LoVo (cell line): ENCODE data around the gene LDLR.
"Not testable (repeated sequence)": the region's sequence is repeated elsewhere in the genome, so short reads cannot be mapped to it uniquely, and the experiment has no call there.

ENCODE experiments used
- DNase-seq: peaks from one replicate; pipeline ENCODE4 v3.0.0-alpha.2; 2016; ENCODE audit warnings: low spot score

LDLR gene

GRCh38 chr19:11174336-11174735 is 85.1 kb downstream of the LDLR start:
- DNase-seq = no peak

GRCh38 chr19:11175920-11176319 is 86.7 kb downstream of the LDLR start:
- DNase-seq = no peak

- no peak for DNase-seq
Measured at GRCh38 chr19:11176466-11177193, 87.4 kb downstream of the LDLR start.

GRCh38 chr19:11177592-11177991 is 88.3 kb downstream of the LDLR start:
- DNase-seq = no peak

- DNase-seq = not testable (repeated sequence)
Measured at GRCh38 chr19:11179145-11179465, 89.8 kb downstream of the LDLR start.

GRCh38 chr19:11179716-11180297 is 90.5 kb downstream of the LDLR start:
- no peak for DNase-seq

DNA sequence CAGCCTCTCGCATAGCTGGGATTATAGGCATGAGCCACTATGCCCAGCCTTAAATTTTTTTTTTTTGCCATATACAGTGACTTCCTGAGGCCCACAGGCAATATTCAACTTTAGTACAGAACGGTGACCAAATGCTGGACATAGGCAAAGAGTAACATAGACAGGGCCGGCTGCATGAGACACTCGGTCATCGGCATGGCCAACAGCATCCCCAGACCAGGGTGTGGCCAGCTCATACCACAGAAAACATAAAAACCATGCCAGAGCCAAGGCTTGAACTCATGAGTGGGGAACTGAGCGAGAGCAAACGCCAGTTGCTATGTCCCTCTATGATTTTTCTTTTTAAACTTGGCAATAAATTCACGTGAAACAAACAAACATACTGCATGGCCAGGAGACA is 91.1 kb downstream of the LDLR start:
- no peak for DNase-seq

DNA sequence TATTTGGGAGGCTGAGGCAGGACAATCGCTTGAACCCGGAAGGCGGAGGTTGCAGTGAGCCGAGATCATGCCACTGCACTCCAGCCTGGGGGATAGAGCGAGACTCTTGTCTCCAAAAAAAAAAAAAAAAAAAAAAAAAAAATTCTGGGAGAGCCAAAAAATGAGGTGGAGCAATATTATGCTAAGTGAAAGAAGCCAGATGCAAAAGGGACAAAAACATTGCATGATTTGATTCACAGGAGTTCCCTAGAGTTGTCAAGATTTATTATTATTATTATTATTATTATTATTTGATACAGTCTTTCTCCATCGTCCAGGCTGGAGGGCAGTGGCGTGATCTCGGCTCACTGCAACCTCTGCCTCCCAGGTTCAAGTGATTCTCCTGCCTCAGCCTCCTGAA is 91.7 kb downstream of the LDLR start:
- not testable (repeated sequence) for DNase-seq

GRCh38 chr19:11181488-11181887 is 92.2 kb downstream of the LDLR start:
- no peak for DNase-seq
